Endometrial microvascular endothelial cells (primary cell): Measurements from ENCODE around the gene MACROD2. TPM values are rescaled to one million over a fixed set of nuclear protein-coding genes. Genes with fewer than 3 reads are reported as not detected.

Experiments used
- in situ Hi-C: cut with HindIII; loops from 2 replicates; pipeline ENCODE4 v1.10.0; 2017; ENCODE audit warnings: low sequenced_read_pairs, low pct_unique_long_range_greater_than_20kb; ENCODE audit errors: inconsistent ontology term
- total RNA-seq: library from RNA; depleted of rRNA; stranded (reverse); fragments of >200 nt; gene quantifications from one replicate; pipeline ENCODE4 v1.2.3, GENCODE V29; 2015; ENCODE audit errors: inconsistent ontology term

The MACROD2 gene
- total RNA-seq, 1 donor from 2014 or later, result not detected

DNA sequence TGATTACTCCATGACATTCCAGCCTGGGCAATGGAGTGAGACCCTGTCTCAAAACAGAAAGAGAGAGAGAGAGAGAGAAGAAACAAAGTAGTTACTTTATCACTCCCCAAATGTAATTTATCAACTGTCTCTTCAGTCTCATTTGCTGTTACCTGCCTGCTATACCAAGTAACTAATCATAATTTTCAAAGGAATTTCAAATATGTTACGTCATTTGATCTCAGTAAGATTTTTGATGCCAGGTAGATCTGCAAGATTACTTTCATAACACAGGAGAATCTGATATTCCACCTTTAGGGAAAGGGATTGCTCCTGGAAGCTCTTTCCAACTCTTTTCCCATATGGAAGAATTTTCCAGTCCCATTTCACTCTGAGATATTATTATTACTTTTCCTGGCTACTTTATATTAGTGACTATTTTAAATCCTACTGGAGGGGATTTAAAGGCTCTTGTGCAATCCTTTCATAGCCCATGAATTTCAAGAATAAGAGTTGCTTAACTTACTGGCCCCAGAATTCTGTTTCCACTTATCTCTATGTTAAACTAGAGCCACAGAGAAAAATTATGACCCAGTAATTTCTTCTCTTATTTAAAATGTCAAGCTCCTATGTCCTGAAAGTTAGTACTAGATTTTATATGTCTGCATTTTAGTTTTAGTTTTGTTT lies 732.3 kb downstream of the MACROD2 start:
- in situ Hi-C loops, result no loop called here

GRCh38 chr20:14729390-14729789 lies 734.1 kb downstream of the MACROD2 start:
- in situ Hi-C loops, result no loop called here

- in situ Hi-C loops, result no loop called here
Observed at GRCh38 chr20:14732343-14732742, 737.0 kb downstream of the MACROD2 start.

GRCh38 chr20:14732996-14733395 lies 737.7 kb downstream of the MACROD2 start:
- in situ Hi-C loops, result no loop called here

DNA sequence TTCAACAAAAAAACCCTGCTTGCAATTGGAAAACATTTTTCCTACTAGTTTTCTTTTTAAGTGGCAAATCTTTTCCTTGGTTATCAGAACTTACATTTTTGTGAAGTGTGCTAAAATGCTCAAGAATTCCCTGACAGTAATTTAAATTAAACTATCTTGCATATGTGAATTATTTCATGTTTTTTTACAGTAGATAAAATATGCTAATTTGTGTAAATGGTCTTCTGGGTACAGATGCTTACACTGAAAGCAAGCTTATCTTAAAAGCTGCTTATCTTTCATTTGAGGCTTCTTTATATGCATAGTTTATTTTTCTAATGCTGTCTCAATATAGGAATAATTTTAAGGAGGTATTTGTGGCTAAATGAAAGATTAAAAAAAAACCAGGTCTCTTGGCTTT lies 745.1 kb downstream of the MACROD2 start:
- in situ Hi-C loops, result no loop called here

- in situ Hi-C loops, result no loop called here
Observed at GRCh38 chr20:14741616-14742015, 746.3 kb downstream of the MACROD2 start.

DNA sequence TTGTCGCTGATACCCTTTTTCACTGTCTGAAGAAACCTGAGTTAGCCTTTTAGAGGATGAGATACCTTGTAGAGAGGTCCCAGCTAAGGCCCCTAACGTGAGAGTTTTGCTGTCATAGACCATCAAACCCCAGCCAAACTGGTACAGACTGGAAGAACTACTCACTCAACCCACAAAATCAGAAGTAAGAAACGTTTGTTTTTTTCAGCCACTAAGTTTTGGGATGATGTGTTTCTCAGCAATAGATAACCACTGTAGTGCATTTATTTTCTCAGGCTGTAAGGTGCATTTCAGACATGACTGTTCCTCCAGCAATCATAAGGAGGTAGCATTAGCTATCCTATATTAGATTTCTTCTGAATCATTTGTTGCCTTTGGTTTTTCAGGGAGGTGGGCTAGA lies 749.4 kb downstream of the MACROD2 start:
- in situ Hi-C loops, result no loop called here

DNA sequence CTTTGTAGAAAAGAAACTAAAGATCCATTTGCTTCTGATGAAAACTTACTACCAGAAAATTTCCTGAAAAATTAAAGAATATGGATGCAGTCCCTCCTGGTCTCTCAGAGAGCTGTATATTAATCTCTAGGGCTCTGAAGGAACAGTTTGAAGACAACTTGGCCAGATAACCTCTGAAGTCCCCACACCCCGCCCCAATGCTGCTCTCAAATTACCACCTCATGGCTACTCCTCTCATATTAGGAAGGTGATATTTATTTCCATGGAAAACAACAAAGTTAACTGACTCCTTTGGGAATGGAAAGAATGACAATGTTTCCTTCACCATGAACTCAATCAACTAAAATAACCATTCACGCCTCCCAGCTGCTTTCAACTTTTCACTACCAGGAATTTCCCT lies 750.5 kb downstream of the MACROD2 start:
- in situ Hi-C loops, result no loop called here

DNA sequence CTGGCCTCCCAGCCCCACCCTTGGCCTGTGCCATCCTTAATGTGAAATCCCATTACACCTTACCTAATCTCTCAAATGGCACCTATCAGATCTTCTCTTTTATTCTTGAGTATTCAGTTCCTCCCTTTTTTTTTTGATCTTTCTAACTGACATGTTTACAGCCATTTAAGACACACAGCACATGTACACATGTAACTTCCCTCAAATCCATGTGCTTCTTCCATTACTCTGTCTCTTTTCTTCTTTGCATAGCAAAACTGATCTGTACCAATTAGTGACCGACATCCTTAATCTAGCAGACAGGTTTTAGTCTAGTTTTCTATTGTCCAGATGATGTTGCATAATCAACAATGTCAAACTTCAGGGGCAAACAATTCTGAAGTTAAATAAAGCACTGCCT lies 755.9 kb downstream of the MACROD2 start:
- in situ Hi-C loops, result no loop called here

- in situ Hi-C loops, result no loop called here
Observed at GRCh38 chr20:14757728-14758127, 762.4 kb downstream of the MACROD2 start.

- in situ Hi-C loops, result no loop called here
Observed at GRCh38 chr20:14758356-14758755, 763.0 kb downstream of the MACROD2 start.

GRCh38 chr20:14759979-14760378 lies 764.7 kb downstream of the MACROD2 start:
- in situ Hi-C loops, result no loop called here

DNA sequence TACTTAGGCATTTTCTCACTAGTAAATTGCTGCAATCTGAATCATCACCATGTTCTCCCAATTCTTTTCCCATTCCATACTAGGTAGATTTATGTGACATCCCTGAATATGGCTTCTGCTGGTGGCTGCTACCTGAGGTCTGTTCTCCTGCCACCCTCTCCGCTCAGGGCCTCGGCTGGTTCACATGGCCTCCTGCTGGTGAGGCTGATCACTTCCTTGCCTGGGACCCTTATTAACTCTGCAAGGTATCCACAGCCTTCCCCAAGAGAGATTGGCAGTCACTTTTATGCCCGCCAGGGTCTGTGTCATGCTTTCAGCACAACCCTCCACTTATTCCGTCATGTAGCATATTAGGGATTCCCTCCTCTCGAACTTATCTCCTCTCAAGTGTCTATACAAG lies 766.6 kb downstream of the MACROD2 start:
- in situ Hi-C loops, result no loop called here

GRCh38 chr20:14764511-14765369 lies 769.4 kb downstream of the MACROD2 start:
- in situ Hi-C loops, result no loop called here

- in situ Hi-C loops, result no loop called here
Observed at GRCh38 chr20:14765370-14765701, 770.0 kb downstream of the MACROD2 start.

- in situ Hi-C loops, result no loop called here
Observed at GRCh38 chr20:14773486-14773885, 778.2 kb downstream of the MACROD2 start.

DNA sequence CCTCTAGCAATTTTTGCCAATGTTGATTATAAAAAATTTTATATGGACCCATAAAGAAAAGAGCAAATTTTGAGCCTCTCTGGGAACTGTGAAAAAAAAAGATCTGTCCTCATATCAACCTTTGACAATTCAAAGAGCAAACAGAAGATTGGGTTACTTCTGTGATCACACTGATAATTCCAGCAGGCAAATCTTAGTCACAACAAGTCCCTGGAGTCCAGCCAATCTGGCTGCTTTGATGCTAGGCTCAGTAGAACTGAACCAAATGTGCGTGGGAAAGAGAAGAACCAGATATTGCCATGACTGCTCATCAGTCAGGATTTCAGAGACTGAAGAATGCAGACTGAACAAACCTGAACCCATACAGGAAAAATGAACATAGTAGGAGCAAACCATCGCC lies 780.5 kb downstream of the MACROD2 start:
- in situ Hi-C loops, result no loop called here

GRCh38 chr20:14777591-14777990 lies 782.3 kb downstream of the MACROD2 start:
- in situ Hi-C loops, result no loop called here

- in situ Hi-C loops, result no loop called here
Observed at GRCh38 chr20:14778096-14778495, 782.8 kb downstream of the MACROD2 start.

- in situ Hi-C loops, result no loop called here
Observed at GRCh38 chr20:14778875-14779274, 783.6 kb downstream of the MACROD2 start.
